ENCODE results near the gene OR6V1.

Gene OR6V1, protein sequence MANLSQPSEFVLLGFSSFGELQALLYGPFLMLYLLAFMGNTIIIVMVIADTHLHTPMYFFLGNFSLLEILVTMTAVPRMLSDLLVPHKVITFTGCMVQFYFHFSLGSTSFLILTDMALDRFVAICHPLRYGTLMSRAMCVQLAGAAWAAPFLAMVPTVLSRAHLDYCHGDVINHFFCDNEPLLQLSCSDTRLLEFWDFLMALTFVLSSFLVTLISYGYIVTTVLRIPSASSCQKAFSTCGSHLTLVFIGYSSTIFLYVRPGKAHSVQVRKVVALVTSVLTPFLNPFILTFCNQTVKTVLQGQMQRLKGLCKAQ

DNA sequence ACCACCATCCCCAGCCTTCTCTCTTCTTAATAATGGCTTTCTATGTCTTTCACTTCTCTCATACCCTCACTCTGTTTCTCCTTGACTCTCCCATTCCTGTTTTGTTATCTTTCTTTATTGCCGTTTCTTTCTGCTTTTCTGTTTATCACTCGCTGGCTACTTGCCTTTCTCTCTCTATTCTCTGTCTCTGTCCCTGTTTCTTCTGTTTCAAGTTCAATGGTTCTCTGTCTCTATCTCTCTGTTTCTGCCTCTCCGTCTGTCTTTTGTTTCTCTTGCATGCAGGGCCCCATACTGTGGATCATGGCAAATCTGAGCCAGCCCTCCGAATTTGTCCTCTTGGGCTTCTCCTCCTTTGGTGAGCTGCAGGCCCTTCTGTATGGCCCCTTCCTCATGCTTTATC, at the start of gene OR6V1:
TSS of gene OR6V1 (plus strand) at position 301 of the 400 bp plus-strand sequence. CDS start at position 301, 0 bp downstream.
- in situ Hi-C loops (cut with MboI; ENCODE audit: low pct_unique_long_range_greater_than_20kb, low sequenced_read_pairs): no loop called here

DNA sequence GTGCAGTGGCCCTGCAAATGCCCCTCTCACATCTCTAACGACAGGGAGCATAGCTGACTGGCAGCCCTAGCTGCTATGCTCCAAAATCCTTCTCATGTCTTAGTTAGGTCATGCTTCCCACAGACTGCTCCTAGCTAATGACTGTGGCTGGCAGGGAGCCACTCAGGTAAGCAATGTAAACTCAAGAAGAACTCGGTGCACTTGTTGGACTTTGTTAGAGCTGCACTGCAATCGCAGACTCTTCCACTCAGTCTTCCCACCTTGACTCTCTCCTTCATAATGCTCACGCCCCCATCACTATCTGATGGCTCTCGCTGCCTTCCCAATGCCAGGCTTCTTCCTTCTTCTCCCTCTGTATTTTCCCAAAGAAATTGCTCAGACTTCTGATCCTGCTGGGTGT, 49.2 kb upstream of the OR6V1 start:
- in situ Hi-C loops (cut with MboI; ENCODE audit: low pct_unique_long_range_greater_than_20kb, low sequenced_read_pairs): no loop called here
- no peak for DNase-seq

More for the DNA sequence above, at the start of gene OR6V1:
- DNase-seq: no peak

DNA sequence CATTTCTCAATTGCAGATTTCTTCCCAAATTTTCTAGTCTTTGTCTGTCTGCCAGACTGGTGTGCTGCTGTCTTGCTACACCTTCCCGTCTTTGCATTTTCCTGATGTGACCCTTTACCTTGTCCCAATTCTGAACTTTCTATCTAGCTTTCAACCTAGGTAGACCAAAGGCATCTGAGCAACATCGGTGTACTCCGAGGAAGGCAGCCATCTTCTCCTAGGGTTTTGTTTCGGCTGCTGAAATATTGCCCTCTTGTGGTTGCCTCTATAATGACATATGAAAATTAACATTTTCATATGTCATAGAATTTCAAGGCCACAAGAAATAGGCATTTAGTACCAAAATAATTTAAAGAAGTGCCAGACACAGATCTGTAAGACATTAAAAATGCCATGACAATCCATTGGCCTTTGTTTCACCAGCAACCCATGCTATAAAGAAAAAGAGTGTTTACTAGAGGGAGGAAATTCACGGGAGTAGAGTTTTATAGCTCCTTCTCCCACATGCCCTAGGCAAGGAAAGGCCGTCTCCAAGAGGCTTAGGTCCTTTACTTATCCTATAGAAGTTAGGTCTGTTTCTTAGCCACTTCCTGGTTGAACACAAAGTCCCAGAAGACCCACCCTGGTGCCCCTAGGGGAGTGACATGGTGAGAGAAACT, 48.6 kb upstream of the OR6V1 start:
- in situ Hi-C loops (cut with MboI; ENCODE audit: low pct_unique_long_range_greater_than_20kb, low sequenced_read_pairs): no loop called here
- DNase-seq: peak; percentile 85

DNA sequence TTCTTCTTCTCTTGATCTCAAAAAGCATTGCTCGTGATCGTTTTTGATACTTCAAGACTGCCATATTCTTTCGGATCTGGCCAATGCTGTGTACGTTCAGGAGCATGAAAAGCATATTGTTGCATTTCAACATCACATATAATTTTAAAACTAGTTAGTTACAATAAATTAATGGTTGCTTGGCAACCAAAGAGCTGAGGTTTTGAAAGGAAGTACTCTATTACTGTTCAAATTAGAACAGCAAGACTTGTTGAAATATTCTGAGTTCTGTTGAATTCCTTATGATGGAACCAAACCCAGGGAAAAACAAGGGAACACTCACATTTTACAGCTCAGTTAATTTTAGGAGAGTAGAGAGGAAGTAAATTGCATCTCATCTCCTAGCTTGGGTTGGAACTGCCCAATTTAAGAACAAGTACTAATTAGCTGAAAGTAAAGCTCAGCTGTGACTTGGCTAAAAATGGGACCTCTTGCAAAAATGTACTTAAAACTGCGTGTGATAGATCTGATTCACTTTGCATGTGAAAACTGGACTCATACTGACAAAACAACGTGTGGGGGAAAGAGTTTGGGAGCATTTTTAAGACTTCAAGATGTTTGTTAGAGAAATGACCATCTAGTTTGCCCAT, 46.4 kb upstream of the OR6V1 start:
- no peak for DNase-seq
- in situ Hi-C loops (cut with MboI; ENCODE audit: low pct_unique_long_range_greater_than_20kb, low sequenced_read_pairs): no loop called here

DNA sequence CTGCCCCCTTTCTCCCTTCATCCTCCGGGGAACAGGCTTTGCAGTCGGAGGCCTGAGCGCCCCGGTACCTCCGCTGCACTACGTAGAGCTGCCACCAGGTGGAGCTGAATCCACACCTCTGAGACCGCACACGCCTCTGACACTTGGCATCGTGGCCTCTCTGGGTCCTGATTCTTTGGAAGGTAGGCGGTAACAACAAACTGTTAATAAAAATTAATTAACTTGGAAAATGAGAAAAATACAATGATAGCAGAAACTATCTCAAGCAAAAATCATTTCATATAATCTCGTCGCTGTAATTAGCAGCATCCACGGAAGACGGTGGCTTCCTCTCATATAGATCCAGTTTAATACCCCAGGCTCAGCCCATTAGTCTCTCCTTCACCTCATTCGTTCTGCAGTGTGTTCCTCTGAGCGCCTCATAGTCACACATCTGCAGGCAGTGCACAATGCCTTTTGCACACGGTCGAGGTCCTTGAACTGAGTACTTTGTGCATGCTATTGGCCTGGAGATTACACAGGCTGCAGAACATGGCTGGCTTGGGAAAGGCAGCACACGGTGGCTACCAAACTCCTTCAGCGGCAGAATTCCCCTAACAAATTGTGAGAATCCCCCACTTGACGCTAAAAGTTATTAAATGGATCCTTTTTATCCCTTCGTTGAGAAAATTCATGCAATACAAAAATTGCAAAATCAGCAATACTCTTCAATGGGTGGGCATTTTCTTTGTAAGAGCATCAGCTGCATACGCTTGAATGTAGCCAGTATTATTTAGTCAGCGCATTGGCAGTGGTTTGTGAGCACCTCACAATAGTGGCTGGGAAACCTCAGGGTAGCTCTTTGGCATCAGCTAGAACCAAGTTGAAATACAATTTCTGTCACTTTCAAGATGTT, 43.9 kb upstream of the OR6V1 start:
- in situ Hi-C loops (cut with MboI; ENCODE audit: low pct_unique_long_range_greater_than_20kb, low sequenced_read_pairs): no loop called here
- peak; percentile 86 for DNase-seq

DNA sequence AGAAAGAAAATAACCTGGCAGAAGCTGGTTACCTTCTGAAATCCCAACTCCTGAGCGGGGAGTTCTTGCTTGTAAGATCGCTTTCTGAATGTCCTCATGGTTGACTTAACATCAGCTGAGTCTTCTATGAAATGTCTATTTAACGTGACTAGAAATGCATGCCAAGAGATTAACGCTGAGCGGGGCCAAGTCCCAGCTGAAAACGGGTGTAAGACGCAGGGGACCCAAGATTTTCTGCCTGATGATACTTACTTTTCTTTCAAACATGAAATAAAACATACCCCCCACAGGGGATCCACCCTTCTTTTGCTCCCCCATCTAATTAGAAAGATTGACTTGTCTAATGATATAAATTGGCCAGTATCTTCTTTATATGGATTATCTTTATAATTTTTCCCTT, 40.1 kb upstream of the OR6V1 start:
- in situ Hi-C loops (cut with MboI; ENCODE audit: low pct_unique_long_range_greater_than_20kb, low sequenced_read_pairs): loop anchor here (10.0 kb wide), 1 partner anchor 203 kb away; no protein-coding TSS in a partner anchor
- DNase-seq: no peak

DNA sequence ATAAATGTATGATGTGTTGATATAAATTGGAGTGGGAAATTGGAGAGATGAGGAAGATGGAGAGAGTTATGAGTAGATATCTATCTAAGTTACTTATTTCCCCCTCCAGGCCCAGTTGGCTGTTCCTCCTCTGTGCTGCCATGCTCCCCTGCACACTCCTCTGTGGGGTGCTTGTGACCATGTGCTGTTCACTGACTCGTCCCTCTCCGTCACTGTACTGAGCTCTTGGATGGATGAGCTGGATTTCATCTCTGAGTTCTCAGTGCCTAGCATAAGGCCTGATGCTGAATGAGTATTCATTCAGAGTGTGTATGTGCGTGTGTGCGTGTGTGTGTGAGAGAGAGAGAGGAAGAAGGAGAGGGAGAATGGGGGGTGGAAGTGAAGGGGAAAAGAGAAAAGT, 39.7 kb upstream of the OR6V1 start:
- no peak for DNase-seq
- in situ Hi-C loops (cut with MboI; ENCODE audit: low pct_unique_long_range_greater_than_20kb, low sequenced_read_pairs): loop anchor here (10.0 kb wide), 1 partner anchor 202 kb away; no protein-coding TSS in a partner anchor

DNA sequence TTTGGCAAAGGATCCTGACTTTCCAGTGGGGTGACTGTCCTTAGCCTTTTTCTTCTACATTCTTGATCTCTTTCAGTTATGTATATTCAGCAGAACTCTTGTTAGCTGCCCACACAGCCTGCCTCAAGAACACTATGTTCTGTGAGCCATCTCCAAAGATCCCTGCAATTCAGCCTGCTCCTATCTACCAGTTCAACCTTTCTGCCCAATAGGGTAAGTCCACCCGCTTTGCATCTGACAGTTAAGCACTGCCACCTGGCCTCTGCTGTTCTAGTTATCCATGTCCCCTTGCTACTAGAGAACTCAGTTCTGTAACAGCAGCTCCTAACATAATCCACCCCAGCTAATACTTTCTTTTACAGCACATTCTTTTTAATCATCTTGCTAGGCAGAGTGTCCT, 38.7 kb upstream of the OR6V1 start:
- in situ Hi-C loops (cut with MboI; ENCODE audit: low pct_unique_long_range_greater_than_20kb, low sequenced_read_pairs): loop anchor here (10.0 kb wide), 1 partner anchor 201 kb away; no protein-coding TSS in a partner anchor
- no peak for DNase-seq

DNA sequence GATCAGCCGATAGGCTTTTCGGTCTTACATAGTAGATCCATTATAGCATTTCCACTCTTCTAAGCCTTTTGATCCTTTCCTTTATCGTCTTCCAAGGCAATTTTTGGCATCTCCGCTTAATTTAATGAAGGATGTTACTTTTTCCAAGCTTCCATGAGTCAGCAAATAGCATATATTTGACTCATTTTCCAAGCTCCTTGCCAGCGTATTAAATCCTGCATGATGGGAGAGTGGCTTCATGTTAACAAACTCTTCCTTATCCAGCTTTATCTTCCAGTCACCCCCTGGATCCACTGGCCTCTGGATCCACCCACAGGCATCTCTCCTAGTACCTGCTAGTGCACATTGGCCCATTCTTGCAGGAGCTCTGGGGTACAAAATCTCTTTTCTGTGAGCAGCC, 38.2 kb upstream of the OR6V1 start:
- no peak for DNase-seq
- in situ Hi-C loops (cut with MboI; ENCODE audit: low pct_unique_long_range_greater_than_20kb, low sequenced_read_pairs): loop anchor here (10.0 kb wide), 1 partner anchor 201 kb away; no protein-coding TSS in a partner anchor

DNA sequence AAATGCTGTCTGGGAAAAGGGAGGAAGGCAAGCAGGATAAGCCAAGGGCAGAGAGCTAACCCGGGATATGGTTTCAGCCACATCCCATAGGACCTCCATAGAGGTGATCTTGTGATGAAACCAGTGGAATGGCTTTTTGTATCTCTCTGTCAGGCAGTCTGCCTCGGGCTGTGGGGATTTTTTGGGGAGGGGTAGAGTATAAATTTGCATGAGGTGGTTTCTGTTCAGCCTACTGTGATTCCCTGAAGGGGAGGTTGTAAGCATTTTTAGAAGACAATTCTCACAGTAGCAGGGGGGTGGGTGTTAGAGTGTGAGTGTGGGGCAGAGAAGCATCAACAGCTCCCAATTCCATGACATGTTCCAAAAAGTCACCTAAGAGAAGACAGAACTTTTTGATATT, 37.1 kb upstream of the OR6V1 start:
- in situ Hi-C loops (cut with MboI; ENCODE audit: low pct_unique_long_range_greater_than_20kb, low sequenced_read_pairs): loop anchor here (10.0 kb wide), 1 partner anchor 200 kb away; no protein-coding TSS in a partner anchor
- DNase-seq: no peak

DNA sequence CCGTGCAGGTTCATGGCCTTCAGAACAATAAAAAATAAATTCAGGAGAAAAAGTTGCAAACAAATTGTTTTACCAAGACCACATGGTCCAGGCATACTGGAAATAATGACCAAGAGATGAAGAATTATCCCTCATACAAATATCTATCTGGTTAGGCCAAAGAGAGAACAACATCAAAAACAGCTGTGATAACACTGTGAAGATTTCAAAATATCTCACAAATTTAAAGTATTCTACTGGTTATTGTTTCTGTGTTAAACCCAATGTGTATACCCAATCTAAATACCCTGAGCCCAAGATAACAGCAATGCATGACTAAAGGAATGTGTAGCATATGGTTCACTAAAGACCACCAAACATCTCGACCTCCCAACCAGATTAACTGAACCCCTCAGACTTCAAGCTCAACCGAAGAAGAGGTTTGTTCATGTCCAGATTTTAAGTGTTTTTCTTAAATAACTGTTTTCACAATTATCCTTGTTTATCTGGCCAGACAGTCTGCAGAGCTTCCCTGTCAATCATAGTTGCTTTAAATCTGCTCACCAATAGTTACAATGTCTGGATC, 36.1 kb upstream of the OR6V1 start:
- DNase-seq: no peak
- in situ Hi-C loops (cut with MboI; ENCODE audit: low pct_unique_long_range_greater_than_20kb, low sequenced_read_pairs): loop anchor here (10.0 kb wide), 1 partner anchor 199 kb away; no protein-coding TSS in a partner anchor

DNA sequence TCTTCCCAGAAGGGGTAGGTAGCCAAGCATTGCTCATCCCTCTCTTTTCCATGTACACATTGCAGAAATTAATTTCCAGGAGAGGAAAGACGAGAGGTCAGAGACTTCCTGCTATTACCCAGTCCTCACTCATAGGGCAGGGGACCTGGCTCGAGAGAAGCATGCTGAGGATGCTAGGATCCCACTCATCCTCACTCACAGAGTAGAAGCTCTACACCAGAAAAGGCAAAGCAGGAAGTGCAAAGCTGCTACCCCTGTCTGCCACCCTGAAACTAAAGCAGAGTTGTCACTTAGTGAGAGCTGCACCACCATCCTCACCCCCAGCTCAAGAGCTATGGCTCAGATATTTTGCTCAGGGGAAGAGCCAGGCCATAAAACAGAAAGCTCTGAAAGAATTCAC, 35.1 kb upstream of the OR6V1 start:
- in situ Hi-C loops (cut with MboI; ENCODE audit: low pct_unique_long_range_greater_than_20kb, low sequenced_read_pairs): loop anchor here (10.0 kb wide), 1 partner anchor 198 kb away; no protein-coding TSS in a partner anchor

DNA sequence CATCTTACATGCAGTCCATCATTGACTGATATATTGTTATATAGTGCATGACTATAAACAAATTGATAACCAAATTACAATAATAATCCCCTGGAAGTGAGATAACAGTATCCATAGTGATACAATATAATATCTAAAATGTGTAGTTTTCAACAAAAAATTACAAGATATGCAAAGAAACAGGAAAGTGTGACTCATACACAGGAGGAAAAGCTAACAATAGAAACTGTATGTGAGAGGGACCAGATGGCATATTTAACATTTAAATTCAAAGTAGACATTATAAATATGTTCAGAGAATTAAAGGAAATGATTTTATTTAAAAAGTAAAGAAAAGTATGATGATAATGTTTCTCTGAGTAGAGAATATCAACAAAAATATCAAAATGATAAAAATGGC, 33.2 kb upstream of the OR6V1 start:
- DNase-seq: no peak
- in situ Hi-C loops (cut with MboI; ENCODE audit: low pct_unique_long_range_greater_than_20kb, low sequenced_read_pairs): loop anchor here (10.0 kb wide), 1 partner anchor 196 kb away; no protein-coding TSS in a partner anchor

More for the DNA sequence above, 35.1 kb upstream of the OR6V1 start:
- no peak for DNase-seq

DNA sequence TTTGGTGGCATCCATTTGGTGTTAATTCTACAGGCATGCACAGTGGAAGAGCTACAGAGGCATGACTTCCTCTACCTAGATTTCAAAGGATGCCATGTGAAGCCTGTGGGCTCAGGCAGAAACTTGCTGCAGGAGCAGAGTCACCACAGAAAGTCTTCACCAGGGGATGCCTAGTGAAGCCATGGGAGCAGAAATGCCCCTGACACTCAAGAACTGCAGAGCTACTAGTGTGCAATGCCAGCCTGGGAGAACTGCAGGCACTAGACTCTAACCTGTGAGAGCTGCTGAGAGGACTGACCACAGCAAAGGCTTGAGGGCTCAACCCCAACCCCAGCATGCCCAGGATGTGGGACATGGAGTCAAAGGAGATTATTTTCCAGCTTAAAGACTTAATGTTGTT, 29.1 kb upstream of the OR6V1 start:
- in situ Hi-C loops (cut with MboI; ENCODE audit: low pct_unique_long_range_greater_than_20kb, low sequenced_read_pairs): no loop called here
- no peak for DNase-seq

DNA sequence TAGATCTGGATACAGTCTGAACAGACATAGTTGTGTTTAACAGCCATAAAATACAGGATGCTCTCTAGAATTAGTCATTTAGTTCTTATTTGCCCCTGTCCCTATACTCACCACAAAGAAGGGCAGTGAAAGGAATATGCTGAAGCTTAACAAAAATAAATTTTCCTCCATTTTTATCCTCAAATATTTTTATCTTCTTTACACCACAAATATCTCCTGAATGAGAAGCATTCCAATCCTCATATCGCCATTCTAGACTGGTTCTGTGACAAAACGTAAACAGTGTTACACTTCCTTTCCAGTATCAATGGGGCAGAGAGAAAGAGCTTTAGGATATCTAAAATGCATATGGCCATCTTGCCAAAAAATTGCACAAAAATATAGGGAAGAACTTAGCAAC, 26.8 kb upstream of the OR6V1 start:
- in situ Hi-C loops (cut with MboI; ENCODE audit: low pct_unique_long_range_greater_than_20kb, low sequenced_read_pairs): no loop called here
- no peak for DNase-seq

DNA sequence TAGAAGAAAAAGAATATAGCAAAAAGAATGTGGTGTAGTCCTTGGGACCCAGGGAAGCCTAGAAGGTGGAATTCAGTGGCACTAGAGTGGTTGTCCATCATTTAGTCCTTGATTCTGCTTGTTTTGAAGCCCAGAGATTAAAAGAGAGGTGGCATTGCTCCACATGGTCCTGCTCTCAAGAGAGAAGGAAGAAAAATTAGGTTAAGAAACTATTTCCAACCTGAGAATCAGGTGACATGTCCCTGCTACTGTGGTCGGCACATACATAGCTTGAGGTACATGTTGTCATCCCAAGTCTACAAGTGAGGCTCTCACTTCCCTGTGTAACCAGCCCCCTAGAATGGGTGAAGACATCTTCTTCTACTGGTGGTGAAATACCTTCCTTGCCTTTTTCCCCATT, 25.1 kb upstream of the OR6V1 start, which contains the start of gene OR9A2:
TSS of gene OR9A2 (minus strand) at position 101 of the 400 bp plus-strand sequence. CDS start at position 101, 0 bp downstream.
- DNase-seq: no peak
- in situ Hi-C loops (cut with MboI; ENCODE audit: low pct_unique_long_range_greater_than_20kb, low sequenced_read_pairs): no loop called here

DNA sequence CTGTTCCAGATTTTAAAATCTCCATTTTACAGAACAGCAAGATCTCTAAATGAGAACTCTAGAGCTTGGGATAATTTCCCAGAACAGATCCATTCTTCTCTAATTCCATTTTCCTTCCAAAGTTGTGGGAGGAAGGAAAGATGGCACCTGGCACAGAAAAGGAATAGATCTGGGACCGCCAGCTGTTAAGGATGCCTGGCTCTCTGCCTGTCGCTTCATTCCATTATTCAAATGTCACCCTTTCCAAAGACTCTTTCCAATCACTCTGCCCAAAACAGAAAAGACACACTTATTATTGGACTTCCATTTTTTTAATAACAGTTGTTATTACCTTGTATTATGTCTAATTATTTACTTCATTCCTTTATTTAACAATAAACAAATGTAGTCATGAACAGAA, 24.5 kb upstream of the OR6V1 start:
- no peak for DNase-seq
- in situ Hi-C loops (cut with MboI; ENCODE audit: low pct_unique_long_range_greater_than_20kb, low sequenced_read_pairs): no loop called here

DNA sequence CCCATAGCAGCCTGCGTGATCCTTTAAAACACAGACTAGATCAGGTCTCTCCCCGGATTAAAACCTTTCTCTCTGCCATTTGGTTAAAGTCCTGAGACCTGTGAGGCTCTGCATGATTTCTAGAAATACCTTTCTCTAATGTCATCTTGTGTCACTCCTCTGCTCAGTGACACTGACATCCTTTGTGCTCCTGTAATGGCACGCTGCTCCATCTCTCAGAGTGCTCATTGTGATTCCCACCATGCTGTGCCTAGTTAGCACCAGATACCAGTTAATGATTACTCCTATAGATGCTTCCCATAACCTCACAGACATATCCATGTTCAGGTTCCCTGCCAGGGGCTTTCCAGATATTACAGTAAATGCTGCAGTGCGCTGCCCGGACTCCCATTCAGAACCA, 13.5 kb upstream of the OR6V1 start:
- no peak for DNase-seq
- in situ Hi-C loops (cut with MboI; ENCODE audit: low pct_unique_long_range_greater_than_20kb, low sequenced_read_pairs): no loop called here

All from KBM-7 (cell line).